NCI-H2029 treated with DMSO at 0.1 percent for 48 hours (cell line): ENCODE results near the gene INPP1.

Experiments
- DNase-seq: peaks from one replicate; lab custom pipeline; 2025; lab: John Stamatoyannopoulos, UW

The INPP1 gene

GRCh38 chr2:190408538-190409271 lies 65.3 kb downstream of the INPP1 start:
- peak; percentile 46 for DNase-seq

- no peak for DNase-seq
Measured at GRCh38 chr2:190409616-190410015, 66.2 kb downstream of the INPP1 start.

- no peak for DNase-seq
Measured at GRCh38 chr2:190410166-190410565, 66.8 kb downstream of the INPP1 start.

GRCh38 chr2:190412966-190413365 lies 69.6 kb downstream of the INPP1 start:
- DNase-seq = no peak

GRCh38 chr2:190413421-190413820 lies 70.0 kb downstream of the INPP1 start:
- peak; percentile 32 for DNase-seq

GRCh38 chr2:190415251-190415650 lies 71.9 kb downstream of the INPP1 start:
- DNase-seq = no peak

- DNase-seq = no peak
Measured at GRCh38 chr2:190415794-190416775, 72.7 kb downstream of the INPP1 start.

- no peak for DNase-seq
Measured at GRCh38 chr2:190417045-190417842, 73.9 kb downstream of the INPP1 start.

GRCh38 chr2:190418727-190419126 lies 75.3 kb downstream of the INPP1 start:
- no peak for DNase-seq

- no peak for DNase-seq
Measured at GRCh38 chr2:190420801-190421200, 77.4 kb downstream of the INPP1 start.
